GM21447 (cell line): Measurements from ENCODE around the gene CNDP2.

Experiments
- ATAC-seq: cut with Tn5 transposase; IDR thresholded peaks from one replicate; pipeline ENCODE4 v1.9.1; 2021; ENCODE audit not compliant: unreplicated experiment

The CNDP2 gene

DNA sequence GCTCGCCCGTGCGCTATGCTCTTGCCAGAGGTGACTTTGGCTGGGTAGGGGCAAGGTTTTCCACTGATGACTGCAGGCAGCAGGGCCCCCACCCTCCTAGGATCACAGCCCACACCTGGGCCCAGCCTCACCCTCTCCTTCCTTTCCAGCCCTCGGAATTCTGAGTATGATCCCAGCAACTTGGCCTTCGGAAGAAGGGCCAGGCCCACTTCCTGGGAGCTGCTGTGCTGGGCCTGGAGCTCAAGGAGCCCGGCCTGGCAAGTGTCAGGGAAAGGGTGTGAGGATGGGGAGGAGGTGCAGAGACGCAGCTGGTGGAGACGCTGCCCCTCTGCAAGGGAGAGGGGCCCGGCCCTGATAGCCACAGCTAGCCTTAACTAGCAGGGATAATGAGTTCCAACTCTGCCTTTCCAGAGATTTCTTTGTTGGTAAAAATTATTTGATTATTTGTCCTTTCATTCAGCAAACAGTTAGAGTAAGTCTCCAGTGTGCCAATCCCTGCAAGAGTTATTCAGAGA, 36.4 kb downstream of the CNDP2 start:
- ATAC-seq: no peak

DNA sequence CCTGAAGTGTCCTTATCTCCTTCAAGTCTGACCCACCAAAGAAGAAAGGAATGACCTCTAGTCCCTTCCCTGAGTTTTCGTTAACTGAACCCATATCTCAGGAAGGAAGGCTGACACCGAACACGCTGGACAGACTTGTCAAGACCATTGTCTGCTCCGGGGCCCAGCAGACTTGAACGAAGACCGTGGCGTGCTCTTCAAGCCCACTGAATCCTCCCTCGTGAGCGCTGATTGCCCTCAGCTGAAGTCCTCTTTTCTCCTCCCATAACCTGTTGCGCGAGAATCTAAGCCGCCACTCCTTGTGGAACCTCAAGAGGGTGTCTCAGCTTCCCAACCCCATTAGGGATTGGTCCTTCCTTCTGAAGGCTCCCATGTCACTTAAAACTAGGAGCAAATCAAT, 37.5 kb downstream of the CNDP2 start:
- no peak for ATAC-seq

DNA sequence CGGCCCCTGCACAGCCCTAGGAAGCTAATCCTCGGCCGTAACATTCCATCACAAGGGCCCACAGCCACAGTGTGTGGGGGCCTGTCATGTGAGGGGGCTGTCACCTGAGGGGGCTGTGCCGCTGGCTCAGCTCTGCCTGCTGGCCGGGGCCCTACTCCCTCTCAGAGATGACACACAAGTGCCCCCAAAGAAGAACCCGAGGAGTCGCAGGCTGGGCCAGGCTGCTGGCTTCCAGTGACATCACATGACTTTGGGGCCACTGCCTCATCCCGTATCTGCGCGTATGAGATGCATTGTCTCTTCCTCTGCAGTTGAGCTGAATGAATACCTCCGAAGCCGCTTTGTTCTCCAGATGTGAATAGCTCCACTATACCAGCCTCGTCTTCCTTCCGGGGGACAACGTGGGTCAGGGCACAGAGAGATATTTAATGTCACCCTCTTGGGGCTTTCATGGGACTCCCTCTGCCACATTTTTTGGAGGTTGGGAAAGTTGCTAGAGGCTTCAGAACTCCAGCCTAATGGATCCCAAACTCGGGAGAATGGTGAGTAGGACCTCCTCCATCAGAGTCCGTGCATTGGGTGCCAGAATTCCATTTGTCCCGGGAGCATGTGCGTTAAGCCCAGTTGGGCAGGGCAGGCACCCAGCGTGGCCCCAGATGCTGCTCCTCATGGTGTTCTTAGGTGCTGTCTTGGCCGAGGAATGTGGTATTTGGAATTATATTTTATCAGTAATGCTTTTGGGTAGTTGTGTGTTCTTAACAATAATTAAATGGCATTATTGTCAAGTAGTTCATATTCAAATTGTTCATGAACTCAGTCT, 38.2 kb downstream of the CNDP2 start, which contains the start of gene CNDP1:
Gene CNDP1, plus strand, starts transcription at position 351 of the 820 bp plus-strand sequence. Its CDS starts 168 bp downstream, at position 519.
- ATAC-seq: no peak

DNA sequence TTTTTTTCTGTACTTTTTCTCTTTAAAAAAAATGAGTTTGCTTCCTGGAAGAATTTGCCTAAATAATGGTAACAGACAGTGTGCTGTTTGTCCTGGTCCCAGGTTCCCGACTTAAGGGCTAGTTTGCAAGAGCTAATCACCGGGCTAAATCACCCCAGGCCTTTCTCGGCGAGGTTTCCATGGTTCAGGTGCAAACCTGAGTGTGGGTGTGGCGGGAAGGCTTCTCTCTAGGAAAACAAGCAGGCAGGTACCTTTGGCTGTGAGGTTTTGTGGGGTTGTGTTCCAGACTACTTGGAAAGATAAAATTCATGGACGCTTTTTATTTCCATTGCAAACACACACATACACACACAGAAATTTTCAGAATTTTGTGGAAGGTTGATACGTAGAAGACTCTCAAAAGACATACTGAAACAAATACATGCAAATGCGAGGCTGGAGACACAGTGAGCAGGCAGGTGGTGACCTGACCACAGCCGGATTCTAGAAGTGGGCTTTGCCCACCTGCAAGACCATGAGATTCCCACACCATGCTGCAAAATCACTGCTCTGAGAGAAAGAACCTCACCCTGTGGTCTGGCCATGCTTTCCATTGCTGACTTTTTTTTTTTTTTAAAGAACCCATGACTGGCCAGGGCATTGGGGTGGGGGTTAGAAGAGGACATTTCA, 39.0 kb downstream of the CNDP2 start:
- ATAC-seq: peak; percentile 63

DNA sequence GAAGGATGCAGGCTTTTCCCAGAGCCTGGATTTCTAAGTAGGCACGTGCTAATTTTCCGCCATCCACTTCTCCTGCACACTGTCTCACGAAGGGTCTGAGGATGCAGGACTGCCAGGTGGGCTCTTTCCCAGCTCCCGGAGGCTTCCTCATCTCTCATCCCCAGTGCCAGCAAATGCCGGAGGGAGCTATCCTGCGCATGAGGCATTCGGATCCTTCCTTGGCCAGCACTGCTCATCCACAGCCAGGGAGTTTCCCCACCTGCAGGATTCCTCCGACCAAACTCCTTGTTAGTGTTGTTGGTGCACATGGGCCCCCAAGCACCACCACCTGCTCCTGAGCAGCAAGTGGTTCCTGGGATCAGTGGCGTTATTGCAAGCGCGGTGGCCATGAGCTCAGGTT, 43.1 kb downstream of the CNDP2 start:
- no peak for ATAC-seq

DNA sequence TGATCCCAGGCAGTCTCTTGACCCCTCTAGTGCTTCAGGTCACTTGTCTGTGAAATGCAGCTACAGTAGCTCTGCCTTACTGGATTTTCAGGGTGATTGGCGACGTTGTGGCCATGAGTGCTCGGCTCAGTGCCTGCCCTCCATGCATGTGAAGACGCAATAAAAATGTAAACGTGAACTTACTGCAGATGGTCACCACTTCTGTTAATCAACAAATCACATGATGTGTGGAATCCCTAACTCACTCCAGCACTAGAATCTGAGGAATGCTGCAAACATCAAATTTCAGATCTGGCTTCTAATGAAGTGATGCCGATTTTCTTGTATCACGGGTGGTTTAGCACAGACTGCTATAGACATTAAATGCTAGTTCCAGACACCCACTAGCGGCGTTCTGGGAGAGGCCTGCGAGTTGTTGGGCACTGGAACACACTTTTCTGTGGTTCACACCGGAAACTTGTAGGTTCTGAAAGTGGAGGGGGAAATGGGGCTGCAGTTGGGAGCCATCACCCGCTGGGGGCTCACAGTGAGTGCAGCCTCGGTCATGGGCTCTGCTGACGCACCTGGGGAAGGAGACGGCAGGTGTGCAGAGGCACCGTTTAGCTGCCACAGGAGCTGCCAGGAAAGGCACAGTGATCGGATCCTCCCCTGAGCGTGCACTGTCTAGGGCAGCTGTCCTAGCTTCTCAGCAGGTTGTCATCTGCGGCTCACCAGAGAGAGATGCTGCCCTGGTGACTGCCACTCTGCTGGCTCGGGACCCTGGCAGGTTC, 44.7 kb downstream of the CNDP2 start:
- ATAC-seq: no peak

DNA sequence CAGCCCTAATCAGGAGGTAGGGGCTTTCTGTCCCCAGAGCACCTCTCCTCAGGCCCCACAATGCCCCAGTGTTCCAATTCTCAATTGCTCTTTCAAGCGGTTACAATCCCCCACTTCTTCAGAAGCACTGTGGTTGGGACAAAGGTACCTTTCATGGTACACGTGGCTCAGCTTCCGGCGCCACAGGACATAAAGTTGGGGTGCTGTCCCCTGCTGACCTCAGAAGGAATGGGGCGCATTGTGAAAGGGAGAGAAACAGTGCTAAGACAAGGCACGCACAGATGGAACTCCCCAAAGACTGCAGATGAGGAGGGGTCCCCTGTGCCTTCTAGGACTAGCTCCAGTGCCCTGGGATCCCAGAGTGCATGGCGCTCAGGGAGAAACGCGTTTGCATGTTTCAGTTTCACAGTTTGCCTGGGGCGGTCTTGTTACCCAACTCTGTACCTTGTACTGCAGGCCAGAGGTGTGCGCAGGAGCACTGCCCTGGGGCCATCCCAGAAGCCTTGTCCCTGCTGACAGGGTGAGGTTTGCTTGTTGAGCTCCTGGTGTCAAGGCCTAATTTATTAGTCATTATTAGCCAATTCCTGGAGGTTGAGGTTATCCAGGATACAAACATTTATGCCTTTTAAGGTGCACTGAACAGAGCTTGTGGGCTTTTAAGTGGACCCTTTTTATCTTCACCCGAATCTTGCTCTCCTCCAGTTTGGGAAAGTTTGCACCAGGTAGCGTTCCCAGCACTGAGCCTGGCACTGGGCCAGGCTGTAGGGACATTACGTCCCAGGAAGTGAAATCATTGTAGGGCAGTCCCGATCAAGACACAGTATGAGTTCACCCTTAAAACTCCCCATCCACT, 45.8 kb downstream of the CNDP2 start:
- no peak for ATAC-seq

DNA sequence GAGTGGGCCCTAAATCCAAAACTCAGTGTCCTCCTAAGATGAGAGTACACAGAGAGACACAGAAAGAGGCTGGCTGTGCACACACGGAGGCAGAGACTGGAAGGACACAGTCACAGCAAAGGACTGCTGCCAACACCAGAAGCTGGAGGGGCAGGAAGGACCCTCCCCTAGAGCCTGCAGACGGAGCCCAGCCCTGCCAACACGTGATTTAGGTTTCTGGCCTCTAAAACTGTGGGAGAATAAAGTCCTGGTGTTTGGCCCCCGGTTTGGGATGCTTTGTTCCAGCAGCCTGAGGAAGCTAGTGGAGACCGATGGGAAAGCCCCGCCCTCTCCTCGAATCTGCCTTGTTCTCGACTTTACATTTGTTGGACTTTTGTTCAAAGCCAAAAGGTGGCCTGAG, 48.7 kb downstream of the CNDP2 start:
- no peak for ATAC-seq

DNA sequence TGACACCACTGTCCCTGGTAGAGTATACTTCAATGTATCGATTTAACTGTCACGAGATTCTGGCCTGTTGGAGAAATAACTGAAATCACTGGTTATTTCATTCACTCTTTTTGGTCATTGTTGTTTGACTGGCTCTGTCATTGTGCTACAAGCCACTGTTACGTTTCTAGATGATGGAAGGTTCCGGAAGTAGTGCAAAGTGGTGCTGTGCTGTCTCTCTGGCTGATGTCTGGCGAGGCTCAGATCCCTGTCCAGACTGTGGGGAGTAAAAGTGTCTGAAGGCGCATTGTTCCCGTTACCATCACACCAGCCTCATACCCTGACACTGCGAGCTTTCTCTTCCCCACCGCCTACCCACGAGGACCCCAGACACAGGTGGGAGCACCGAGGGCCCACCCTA, 49.8 kb downstream of the CNDP2 start:
- no peak for ATAC-seq

DNA sequence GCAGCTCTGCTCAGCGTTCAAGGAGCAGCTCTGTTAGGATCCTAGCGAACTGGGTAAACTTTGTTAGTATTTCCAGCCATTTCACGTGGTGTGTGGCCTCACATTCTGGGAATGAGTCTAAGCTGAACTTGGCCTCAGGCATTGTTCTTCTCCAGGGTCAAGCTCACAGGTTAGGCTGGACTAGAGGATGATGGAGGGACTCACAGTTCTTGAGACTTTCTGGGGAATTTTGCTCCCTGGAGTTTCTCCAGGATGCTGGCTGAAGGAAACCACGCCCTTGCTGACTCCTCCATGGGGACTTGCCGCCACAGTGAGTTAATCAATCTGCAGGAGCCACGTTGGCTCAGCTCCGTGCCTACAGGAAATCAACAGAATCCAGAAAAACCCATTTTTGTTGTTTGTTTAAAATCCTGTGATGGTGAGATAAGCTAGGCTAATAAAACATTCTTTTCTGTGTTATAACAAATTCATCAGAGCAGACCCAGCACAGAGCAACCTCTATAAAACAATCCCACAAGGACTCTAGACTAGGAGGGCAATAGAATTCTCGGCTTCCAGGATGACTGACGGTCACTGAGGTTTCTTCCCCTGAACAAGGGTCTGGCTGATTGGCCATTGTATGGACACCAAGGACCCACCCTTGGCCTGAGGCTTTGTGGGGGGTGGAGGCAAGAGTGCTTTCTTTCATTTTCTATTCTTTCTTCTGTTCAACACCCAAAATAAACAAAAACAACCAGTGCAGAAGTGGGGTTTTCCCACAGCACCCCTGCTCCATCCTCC, 50.8 kb downstream of the CNDP2 start:
- ATAC-seq: no peak

DNA sequence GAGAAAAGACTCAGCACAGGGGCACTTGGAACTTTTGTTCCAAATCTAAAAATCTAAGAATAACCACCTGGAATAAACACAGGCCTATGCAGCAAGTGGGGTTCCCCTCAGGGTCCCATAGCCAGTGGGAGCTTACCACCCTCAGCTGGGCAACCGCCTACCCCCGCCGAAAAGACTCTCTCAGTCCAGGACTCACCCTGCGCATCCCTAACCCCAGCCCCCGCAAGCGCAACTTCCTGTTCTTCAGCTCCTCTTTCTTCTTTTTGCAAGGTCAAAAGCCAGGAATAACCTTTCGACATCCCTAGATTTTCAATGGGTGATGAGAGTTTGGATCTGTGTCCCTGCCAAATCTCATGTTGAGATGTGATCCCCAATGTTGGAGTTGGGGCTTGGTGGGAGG, 51.7 kb downstream of the CNDP2 start:
- ATAC-seq: no peak

DNA sequence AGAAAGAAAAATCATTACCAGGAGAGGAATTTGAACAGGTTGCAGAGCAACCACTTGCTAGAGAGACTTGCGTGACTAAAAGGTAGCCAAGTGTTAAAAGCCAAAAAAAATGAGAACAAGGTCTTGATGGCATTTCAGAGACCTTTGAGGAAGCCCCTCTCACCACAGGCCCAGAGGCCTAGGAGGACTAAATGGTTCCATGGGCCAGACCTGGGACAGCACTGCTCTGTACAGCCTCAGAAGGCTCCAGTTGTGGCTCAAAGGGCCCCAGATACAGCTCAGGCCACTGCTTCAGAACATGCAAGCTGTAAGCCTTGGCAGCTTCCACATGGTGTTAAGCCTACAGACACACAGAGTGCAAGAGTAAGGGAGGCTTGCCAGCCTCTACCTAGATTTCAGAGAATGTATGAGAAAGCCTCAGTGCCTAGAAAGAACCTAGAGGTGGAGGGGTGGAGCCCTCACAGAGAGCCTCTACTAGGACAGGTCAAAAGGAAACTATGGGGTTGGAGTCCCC, 53.5 kb downstream of the CNDP2 start:
- ATAC-seq: no peak

DNA sequence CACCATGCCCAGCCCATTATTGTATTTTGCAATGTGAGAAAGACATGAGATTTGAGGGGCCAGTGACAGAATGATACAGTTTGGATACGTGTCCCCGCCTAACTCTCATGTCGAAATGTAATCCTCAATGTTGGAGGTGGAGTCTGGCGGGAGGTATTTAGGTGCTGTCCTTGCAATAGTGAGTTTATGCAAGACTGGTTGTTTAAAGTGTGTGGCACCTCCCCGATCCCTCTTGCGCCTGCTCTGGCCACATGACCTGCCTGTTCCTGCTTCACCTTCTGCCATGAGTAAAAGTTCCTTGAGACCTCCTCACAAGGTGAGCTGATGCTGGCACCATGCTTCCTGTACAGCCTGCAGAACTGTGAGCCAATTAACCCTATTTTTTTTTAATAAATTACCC, 54.7 kb downstream of the CNDP2 start:
- no peak for ATAC-seq

DNA sequence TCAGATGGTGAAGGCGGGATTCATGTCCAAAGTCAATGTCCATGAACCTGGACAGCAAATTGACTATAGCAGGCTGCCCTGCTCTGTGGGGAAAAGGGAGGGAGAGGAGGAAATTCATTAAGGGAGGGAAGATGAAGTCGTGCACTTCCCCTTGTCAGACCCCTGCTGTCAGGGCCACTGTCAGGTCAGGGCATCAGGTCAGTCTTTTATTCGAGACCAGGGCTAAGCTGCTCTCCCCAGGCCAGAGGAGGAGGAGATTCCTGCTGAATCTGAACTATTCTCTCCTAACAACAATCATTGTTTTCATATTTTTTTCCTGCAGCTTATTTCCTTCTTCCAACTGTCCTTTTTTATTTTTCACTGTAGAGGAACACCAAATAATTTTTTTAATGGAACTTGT, 55.3 kb downstream of the CNDP2 start:
- ATAC-seq: no peak

DNA sequence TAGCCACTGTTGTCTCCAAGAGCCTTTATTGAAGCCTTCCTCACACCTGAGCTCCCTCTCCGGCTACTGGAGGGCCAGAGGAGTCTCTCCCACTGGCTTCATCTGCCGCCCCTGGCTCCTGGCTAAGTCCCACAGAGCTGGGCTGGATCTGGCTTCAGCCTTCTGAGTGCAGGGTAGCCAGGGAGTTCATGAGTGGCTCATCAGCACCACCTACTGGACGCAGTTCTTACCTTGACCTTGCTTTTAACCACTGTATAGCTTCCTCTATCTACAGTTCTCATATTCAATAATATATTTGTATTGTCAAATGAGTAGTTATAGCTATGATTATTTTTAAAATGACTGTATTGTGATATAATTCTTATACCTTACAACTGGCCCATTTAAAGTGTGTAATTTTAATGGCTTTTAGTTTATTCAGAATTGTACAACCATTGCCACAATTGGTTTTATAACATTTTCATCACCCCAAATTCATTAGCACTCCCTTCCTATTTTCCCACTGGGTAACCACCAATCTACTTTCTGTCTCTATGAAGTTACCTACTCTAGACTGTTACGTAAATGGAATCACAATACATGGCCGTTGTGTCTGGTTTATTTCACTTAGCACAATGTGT, 55.9 kb downstream of the CNDP2 start:
- ATAC-seq: peak; percentile 98

DNA sequence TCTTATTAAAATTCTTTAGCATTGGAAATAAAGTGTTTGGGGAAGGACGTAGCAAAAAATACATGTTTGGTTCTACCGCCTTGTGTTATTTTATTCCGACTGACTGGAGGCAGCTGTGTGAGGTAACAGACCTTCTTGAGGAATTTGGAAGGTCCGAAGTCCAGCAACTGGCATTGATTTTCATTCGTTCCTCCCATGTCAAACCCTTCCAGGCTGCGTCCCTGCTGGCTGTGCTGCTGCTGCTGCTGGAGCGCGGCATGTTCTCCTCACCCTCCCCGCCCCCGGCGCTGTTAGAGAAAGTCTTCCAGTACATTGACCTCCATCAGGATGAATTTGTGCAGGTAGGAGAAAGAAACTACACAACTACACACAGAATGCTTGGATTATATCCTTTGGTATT, 60.0 kb downstream of the CNDP2 start:
- ATAC-seq: no peak

DNA sequence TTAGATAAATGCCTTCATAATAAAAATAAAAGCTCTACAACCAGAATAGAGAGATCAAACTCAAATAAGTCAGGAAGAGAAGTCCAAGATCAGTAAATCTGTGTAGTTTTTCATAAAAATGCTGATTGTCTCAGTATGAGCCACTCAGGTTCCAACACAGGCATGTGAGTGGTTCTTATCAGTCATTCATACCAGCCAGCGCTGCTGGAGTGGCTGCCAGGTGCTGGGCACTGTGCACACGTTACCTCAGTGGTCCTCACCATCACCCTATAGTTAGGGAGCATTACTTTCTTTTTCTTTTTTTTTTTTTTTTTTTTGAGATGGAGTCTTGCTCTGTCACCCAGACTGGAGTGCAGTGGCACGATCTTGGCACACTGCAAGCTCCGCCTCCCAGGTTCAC, 61.9 kb downstream of the CNDP2 start:
- no peak for ATAC-seq

DNA sequence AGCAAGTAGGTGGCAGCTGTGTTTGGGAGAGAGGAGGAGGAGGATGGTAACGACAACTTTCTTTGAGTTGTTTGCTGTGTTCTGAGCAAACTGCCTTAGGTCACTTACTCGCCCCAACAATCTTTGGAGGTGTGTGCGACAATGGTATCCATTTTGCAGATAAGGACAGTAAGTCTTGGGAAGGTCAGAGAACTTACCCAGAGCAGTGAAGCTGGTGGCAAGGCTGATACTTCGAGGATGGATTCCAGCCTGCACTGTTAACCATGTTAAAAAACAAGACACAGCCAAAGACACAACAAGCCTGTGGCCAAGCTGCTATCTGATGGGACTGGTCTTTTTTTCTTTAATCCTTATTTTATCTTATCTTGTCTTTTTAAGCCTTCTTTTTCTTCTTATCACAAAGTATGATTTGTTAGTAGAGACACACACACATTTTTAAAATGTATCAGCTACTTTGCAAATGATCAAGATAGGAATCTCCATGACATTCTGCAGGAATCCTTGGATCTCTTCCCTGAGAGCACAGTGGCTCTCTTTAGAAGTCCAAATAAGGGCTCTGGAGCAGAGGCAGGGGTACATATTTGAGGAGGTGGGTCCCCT, 66.1 kb downstream of the CNDP2 start:
- no peak for ATAC-seq

DNA sequence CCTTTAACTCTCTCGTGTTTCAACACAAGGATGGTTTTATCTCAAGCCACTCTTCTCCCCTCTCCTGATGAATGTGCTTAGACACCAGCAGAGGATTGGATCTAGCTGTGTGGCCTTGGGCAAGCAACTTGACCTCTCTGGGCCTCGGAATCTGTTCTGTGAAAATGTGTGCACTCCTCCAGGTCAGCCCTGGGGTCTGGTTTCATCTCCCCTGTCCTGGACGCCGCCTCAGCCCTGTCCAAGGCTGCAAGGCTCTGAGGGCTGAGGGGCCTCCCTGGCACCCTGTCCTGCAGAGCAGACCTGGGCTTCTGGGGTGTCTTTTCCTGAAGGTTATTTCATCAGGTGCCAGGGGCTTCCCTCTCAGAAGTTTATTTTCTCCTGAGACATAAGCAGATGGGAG, 66.6 kb downstream of the CNDP2 start:
- no peak for ATAC-seq
